ENCODE data around the gene PRSS53.

- no peak for TF ChIP-seq CTCF (conservative IDR thresholded peaks at IDR 0.05; ENCODE audit: low read depth in 2 of 2)
- no peak for TF ChIP-seq POLR2AphosphoS5 (IDR thresholded peaks at IDR 0.05; ENCODE audit: low read depth)
Observed at GRCh38 chr16:31084584-31085302, 4.0 kb downstream of the PRSS53 start.
